Thoracic aorta (tissue), 2 donors: ENCODE results near the gene TBC1D5. TPM values are rescaled to one million over a fixed set of nuclear protein-coding genes. Genes with fewer than 3 reads are reported as not detected.
"Not testable (repeated sequence)": the region's sequence is repeated elsewhere in the genome, so short reads cannot be mapped to it uniquely, and the experiment has no call there.

Experiments used
- ATAC-seq: fragments of 150-250 bp; one replicate; pipeline ENCODE4 v1.8.0; 2017; ENCODE audit warnings: low read depth; ENCODE audit not compliant: insufficient number of reproducible peaks, low FRiP score
- DNase-seq: peaks from one replicate; pipeline ENCODE4 v3.0.0-alpha.2; 2020; ENCODE audit warnings: low spot score
- H3K27ac ChIP-seq, 2 donors: fragments of 200-600 bp; sonication (generic); 1 replicate in 1 of 2; 2 replicates in 1 of 2; pipeline ENCODE4 v1.5.1; 2016; ENCODE audit warnings: mild to moderate bottlenecking in 2 of 2, moderate library complexity in 2 of 2
- H3K27me3 ChIP-seq: fragments of 200-600 bp; sonication (generic); replicated peaks from 2 replicates; pipeline ENCODE4 v1.6.0; 2016; ENCODE audit warnings: mild to moderate bottlenecking; ENCODE audit not compliant: insufficient read depth
- H3K36me3 ChIP-seq: fragments of 200-600 bp; sonication (generic); one replicate; pipeline ENCODE4 v1.5.1; 2016
- H3K4me1 ChIP-seq, 2 donors: fragments of 200-600 bp; sonication (generic); 1 replicate in 1 of 2; 2 replicates in 1 of 2; pipeline versions ENCODE4 v1.5.1 to v1.6.0; 2016; ENCODE audit warnings: low read depth in 2 of 2, mild to moderate bottlenecking in 1 of 2; ENCODE audit not compliant: control insufficient read depth in 1 of 2
- H3K4me3 ChIP-seq: fragments of 200-600 bp; sonication (generic); 2 replicates; pipeline ENCODE4 v1.5.1; 2016; ENCODE audit warnings: mild to moderate bottlenecking
- H3K9me3 ChIP-seq: fragments of 200-600 bp; sonication (generic); 2 replicates; pipeline ENCODE4 v1.5.1; 2016
- total RNA-seq, 2 donors: library from RNA; depleted of rRNA; stranded (reverse); fragments of >200 nt; gene quantifications; one replicate each; pipeline versions ENCODE4 v1.1.0 to v1.2.3, GENCODE V29; 2016
- TF ChIP-seq, protein P1 (sequence below): fragments of 200-600 bp; sonication (generic); IDR thresholded peaks from one replicate; pipeline ENCODE4 v1.5.1; 2019; ENCODE audit warnings: antibody characterized with exemption

Gene TBC1D5
- total RNA-seq, 2 donors from 2014 or later: 80.6 to 103 TPM

DNA sequence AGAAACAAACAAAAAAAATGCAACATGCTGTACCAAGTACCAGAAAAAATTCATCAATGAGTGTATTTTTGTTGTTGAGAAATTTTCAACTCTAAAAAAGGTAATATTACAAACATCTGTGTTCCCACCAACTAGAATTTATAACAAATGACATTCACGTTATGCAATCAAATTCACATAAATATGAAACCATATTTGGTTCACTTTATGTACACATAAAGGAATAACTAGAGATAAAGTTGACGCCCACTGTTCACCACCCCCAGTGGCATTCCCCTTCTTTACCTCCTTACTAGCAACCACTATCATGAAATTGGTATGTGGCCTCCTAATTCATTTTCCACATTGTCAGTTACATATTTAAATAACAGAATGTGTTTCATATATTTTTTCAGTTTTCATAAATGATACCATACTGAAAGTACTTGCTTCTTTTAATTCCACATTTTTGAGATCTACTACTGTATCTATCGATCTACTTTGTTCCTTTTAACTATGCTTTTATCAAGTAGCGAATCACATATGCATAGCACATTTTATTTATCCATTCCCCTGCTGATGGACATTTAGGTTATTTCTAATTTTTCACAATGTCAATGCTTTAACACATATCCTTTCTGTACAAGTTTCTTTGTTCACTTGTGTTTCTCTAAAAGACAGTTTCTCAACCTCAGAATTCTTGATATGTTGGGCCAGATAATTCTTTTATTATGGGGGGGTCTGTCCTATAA lies 34.5 kb downstream of the TBC1D5 start:
- Histone ChIP-seq H3K36me3 (no peaks in the 10 kb centered on the region), H3K27ac (no peak overlapping the region), H3K9me3 (no peaks in the 10 kb centered on the region), H3K4me1 (peaks cover 0 to 4% of the 10 kb centered on the region in 2 donors), H3K4me3 (no peak overlapping the region), H3K27me3 (no peaks in the 10 kb centered on the region)
- ATAC-seq: no peak
- no peak for DNase-seq
- TF ChIP-seq, protein P1, sequence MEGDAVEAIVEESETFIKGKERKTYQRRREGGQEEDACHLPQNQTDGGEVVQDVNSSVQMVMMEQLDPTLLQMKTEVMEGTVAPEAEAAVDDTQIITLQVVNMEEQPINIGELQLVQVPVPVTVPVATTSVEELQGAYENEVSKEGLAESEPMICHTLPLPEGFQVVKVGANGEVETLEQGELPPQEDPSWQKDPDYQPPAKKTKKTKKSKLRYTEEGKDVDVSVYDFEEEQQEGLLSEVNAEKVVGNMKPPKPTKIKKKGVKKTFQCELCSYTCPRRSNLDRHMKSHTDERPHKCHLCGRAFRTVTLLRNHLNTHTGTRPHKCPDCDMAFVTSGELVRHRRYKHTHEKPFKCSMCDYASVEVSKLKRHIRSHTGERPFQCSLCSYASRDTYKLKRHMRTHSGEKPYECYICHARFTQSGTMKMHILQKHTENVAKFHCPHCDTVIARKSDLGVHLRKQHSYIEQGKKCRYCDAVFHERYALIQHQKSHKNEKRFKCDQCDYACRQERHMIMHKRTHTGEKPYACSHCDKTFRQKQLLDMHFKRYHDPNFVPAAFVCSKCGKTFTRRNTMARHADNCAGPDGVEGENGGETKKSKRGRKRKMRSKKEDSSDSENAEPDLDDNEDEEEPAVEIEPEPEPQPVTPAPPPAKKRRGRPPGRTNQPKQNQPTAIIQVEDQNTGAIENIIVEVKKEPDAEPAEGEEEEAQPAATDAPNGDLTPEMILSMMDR: no peak

DNA sequence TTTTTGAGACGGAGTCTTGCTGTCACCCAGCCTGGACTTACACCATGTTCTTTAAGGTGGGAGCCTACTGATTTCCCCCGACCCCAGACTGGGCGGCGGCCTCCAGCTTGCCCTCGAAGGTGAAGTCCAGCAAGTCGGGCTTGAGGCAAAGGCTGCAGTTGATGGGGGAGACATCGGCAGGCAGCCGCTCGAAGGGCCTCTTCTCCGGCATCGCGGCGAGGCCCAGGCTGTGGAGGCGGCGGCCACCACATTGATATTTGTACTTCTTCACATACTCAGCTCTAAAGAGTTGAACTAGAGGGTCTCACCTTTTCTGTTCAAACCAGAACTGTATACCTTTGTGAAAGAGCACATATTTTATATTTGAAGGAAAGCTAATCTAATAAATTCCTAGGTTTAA lies 36.4 kb downstream of the TBC1D5 start:
- H3K36me3 ChIP-seq, ATAC-seq, H3K9me3 ChIP-seq, H3K4me3 ChIP-seq, DNase-seq, H3K27ac ChIP-seq, H3K4me1 ChIP-seq, H3K27me3 ChIP-seq: not testable (repeated sequence)

GRCh38 chr3:17699815-17700214 lies 42.6 kb downstream of the TBC1D5 start:
- H3K27me3 ChIP-seq, H3K4me3 ChIP-seq, H3K9me3 ChIP-seq, H3K4me1 ChIP-seq, ATAC-seq, H3K27ac ChIP-seq, DNase-seq, H3K36me3 ChIP-seq: not testable (repeated sequence)

DNA sequence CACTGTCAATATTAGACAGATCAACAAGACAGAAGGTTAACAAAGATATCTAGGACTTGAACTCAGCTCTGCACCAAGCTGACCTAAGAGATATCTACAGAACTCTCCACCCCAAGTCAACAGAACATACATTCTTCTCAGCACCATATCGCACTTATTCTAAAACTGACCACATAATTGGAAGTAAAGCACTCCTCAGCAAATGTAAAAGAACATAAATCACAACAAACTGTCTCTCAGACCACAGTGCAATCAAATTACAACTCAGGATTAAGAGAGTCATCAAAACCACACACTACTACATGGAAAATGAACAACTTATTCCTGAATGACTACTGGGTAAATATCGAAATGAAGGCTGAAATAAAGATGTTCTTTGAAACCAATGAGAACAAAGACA lies 46.8 kb downstream of the TBC1D5 start:
- H3K4me3 ChIP-seq, H3K4me1 ChIP-seq, ATAC-seq, DNase-seq, H3K36me3 ChIP-seq, H3K27me3 ChIP-seq, H3K27ac ChIP-seq, H3K9me3 ChIP-seq: not testable (repeated sequence)

DNA sequence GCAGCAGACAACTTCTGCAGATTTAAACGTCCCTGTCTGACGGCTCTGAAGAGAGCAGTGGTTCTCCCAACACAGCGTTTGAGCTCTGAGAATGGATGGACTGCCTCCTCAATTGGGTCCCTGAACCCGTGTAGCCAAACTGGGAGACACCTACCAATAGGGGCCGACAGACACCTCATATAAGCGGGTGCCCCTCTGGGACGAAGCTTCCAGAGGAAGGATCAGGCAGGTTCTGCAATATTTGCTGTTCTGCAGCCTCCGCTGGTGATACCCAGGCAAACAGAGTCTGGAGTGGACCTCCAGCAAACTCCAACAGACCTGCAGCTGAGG lies 48.8 kb downstream of the TBC1D5 start:
- not testable (repeated sequence) for H3K9me3 ChIP-seq, H3K27ac ChIP-seq, H3K27me3 ChIP-seq, ATAC-seq, H3K4me3 ChIP-seq, H3K4me1 ChIP-seq, H3K36me3 ChIP-seq, DNase-seq

DNA sequence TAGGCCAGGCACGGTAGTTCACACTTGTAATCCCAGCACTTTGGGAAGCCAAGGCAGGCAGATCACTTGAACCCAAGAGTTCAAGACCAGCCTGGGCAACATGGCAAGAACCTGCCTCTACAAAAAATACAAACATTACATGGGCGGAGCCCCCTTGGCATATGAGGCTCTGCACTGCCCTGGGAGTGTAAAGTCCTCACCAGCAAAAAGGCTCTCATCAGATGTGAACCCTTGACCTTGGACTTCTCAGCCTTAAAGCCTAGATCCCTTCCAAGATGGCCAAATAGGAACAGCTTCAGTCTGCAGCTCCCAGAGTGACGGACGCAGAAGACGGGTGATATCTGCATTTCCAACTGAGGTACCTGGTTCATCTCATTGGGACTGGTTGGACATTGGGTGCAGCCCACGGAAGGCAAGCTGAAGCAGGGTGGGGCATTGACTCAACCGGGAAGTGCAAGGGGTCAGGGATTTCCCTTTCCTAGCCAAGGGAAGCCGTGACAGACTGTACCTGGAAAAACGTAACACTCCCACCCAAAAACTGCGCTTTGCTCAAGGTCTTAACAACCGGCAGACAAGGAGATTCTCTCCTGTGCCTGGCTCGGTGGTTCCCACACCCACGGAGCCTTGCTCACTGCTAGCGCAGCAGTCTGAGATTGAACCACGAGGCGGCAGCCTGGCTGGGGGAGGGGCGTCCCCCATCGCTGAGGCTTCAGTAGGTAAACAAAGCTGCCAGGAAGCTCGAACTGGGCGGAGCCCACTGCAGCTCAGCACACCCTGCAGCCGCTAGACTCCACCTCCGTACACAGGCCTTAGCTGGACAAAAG lies 49.4 kb downstream of the TBC1D5 start:
- H3K27me3 ChIP-seq, H3K4me1 ChIP-seq, ATAC-seq, H3K27ac ChIP-seq, H3K9me3 ChIP-seq, H3K4me3 ChIP-seq, H3K36me3 ChIP-seq, DNase-seq: not testable (repeated sequence)

GRCh38 chr3:17687566-17687965 lies 54.9 kb downstream of the TBC1D5 start:
- Histone ChIP-seq H3K4me1 (peaks cover 0 to 4% of the 10 kb centered on the region in 2 donors), H3K9me3 (no peaks in the 10 kb centered on the region), H3K27me3 (no peaks in the 10 kb centered on the region), H3K27ac (no peak overlapping the region), H3K4me3 (no peak overlapping the region), H3K36me3 (no peaks in the 10 kb centered on the region)
- TF ChIP-seq, protein P1: no peak
- DNase-seq (no peak), ATAC-seq (no peak)
